HG03097 (cell line): ENCODE measurements around the gene PRSS53.

Experiments
- ATAC-seq: cut with Tn5 transposase; IDR thresholded peaks from one replicate; pipeline ENCODE4 v1.9.1; 2021; ENCODE audit not compliant: unreplicated experiment, low FRiP score

PRSS53 gene

DNA sequence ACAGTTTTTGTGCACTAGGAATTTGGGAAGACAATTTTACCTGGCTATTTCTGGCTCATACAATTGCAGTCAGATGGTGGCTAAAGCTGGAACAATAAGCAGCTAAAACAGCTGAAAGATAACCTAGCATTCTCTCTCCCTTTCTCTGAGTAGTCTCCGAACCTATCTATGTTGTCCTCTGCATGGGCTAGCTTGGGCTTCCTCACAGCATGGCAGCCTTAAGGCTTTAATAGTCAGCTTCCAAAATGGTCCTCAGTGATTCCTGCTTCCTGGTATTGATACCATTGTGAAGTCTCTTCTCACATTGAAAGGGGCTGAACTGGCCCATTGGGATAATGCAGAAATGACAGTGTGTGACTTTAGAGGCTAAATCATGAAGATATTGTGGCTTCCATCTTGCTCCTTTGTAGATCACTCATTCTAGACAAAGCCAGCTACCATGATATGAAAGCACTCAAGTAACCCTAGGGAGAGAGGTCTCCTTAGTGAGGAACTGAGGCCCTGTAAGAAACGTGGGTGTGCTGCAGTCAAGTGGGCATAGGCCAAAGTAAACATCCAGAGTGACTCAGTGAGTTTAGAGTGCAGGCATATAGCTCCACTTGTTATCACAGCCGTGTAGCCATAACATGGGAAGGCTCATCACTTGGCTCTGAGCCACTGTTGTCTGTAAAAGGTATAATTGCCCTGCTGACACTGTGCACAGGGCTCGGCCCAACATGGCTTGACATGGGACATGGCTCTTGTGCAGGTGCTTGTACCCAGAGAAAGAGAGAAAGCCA, 11.3 kb upstream of the PRSS53 start:
- no peak for ATAC-seq

GRCh38 chr16:31094424-31095120, 5.8 kb upstream of the PRSS53 start, which contains the start of gene VKORC1:
Gene VKORC1, minus strand, starts transcription at chr16:31094797. Its CDS starts 68 bp downstream, at chr16:31094729.
- peak; percentile 86 for ATAC-seq

DNA sequence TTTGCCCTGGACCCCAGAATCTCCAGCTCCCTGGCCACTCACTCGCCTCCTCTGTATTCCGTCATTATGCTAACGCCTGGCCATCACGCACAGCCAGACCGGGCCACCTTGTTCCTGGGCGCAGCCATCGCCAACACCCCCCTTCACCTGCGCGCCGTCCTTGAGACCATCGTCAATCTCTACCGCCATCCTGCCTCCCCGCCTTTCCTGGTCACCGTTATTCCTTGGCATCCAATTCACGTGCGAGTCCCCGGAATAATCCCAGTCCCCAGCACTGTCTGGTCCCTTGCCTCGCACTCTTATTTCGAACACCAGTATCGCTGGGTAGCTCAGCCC, 5.3 kb upstream of the PRSS53 start:
- peak; percentile 3 for ATAC-seq

DNA sequence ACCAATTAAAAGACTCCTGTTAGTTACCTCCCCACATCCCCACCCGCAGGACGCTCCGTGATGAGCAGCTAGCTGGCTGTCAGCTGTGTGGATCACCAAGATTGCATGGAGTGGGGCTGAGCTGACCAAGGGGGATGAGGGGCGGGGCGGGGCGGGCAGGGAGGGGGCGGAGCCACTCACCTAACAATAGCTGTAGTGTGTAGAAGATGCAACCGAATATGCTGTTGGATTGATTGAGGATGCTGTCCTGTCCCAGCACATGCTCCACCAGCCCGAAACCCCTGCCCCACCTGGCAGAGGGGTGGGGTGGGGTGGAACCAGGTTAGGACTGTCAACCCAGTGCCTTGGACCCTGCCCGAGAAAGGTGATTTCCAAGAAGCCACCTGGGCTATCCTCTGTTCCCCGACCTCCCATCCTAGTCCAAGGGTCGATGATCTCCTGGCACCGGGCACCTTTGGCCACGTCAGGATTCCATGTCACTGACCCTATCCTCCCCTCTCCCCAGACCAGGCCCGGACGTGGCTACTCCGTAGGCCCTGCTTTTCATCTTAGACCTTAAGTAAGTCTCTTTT, 4.5 kb upstream of the PRSS53 start:
- ATAC-seq, result no peak

DNA sequence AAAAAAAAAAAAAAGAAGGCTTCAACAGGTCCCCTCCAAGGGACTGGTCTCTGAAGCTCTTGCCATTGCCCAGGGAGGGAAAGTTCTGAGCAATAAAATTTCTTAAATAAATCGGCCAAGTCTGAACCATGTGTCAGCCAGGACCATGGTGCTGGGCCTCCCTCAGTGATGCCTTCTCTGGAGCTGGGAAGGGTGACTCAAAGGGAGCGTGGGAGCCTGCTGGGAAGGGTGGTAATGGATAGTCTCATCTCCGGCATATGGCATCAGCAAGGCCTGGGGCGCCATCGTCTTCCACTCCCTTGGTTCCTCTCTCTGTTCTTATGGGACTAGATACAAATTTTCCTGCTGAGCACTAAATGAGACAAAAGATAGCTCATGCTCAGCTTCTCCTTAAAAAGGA, 3.6 kb upstream of the PRSS53 start:
- ATAC-seq, result no peak

DNA sequence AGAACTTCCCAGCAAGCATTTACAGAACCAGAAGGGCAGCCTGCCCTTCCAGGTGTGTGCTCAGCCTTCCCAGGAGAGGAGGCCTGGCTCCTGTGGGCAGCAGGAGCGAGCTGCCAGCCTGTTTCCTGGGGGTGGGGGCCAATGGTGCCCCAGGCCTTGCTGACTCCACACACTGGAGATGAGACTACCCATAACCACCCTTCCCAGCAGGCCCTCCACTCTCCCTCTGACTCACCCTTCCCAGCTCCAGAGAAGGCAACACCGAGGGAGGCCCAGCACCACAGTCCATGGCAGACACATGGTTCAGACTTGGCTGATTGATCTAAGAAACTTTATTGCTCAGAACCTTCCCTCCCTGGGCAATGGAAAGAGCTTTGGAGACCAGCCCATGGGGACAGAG, 1.8 kb upstream of the PRSS53 start:
- no peak for ATAC-seq

GRCh38 chr16:31089199-31089598, 456 bp upstream of the PRSS53 start:
- ATAC-seq, result no peak

GRCh38 chr16:31087971-31088370, 772 bp downstream of the PRSS53 start:
- ATAC-seq, result no peak

GRCh38 chr16:31087481-31087880, 1.3 kb downstream of the PRSS53 start:
- no peak for ATAC-seq

DNA sequence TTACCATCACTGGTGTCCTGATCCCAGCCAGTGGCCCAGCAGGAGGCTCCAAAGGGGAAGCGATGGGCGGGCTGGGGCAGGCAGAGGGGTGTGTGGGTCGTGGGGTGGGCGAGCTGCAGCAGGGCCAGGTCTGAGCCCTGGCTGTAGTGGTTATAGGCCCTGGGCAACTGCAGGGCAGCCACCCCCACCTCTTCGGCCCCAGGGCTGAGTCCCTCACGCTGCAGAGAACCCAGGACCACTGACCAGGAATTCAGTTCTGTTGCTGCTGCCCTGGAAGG, 2.2 kb downstream of the PRSS53 start:
- no peak for ATAC-seq

DNA sequence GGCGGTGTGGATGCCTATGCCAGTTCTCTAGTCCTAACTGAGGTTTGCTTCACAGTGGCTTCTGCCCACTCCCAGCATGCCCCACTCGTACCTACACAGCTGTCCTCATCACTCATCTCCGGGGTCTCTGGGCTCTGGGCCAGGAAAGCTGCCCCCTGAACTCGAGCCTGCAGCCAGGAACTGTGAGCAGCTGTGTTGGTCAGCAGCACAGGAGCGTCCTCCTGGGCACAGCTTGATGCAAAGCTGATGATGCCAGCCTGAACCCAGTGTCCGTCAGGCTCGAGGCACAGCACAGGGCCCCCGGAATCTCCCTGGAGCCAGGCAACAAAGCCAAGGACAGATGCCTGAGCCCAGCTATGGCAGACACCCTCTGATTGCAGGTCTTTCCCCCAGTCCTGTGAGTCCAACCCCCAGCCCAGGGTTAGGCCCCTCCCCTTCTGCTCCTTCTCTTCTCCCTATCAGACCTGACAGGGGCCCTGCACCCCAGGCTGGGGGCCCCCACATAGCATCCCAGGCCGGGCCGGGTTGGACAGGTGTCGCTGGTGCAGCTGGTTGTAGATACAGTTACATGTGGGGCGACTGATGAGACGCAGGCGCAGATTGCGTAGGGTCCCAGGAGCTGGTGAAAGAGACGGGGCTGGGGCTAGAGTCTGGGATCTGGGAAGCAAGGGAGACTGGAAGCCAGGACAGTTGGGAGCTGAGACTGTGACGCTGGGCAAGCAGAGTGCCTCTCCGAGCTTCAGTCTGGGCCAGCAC, 2.7 kb downstream of the PRSS53 start:
- no peak for ATAC-seq

GRCh38 chr16:31085411-31085810, 3.3 kb downstream of the PRSS53 start:
- ATAC-seq, result no peak

- ATAC-seq, result no peak
Measured at GRCh38 chr16:31084584-31085302, 4.0 kb downstream of the PRSS53 start.

DNA sequence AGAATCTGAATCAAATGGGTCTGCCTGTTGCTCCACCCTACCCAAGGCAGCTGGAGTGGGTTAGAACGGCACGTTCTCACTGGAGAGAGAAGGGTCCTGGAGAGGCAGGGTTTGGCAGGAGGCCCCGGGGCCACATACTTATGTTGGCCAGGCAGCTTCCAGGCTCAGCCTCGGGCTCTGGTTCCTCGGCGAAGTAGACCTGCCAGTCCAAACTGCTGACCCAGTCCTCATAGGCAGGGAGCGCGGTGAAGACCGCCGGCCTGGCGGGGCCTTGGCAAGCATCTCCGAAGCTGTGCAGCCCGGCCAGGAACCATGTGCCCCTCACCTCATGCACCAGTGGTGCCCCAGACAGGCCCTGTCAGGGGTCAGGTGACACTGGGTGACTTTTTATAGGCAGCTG, 4.8 kb downstream of the PRSS53 start:
- ATAC-seq, result no peak

DNA sequence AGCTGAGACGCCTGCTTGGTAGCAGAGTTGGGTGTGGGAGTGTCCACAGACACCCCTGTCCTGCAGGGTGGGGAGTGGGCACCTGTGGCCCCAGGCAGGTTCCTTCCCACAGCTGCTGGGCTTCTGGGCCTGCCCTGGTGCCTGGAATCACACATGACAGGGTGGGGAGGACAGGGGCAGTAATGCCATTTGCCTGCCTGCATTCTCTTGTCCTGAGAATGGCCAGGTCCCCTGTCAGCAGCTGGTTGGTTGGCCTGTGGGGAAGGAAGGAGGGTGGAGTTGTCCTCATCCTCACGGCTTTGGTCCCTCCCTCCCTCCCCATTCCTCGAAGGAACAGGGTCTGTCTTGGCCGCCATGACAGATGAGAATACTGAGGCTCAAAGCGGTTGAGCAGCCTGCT, 5.2 kb downstream of the PRSS53 start:
- no peak for ATAC-seq

- ATAC-seq, result no peak
Measured at GRCh38 chr16:31083081-31083480, 5.7 kb downstream of the PRSS53 start.

DNA sequence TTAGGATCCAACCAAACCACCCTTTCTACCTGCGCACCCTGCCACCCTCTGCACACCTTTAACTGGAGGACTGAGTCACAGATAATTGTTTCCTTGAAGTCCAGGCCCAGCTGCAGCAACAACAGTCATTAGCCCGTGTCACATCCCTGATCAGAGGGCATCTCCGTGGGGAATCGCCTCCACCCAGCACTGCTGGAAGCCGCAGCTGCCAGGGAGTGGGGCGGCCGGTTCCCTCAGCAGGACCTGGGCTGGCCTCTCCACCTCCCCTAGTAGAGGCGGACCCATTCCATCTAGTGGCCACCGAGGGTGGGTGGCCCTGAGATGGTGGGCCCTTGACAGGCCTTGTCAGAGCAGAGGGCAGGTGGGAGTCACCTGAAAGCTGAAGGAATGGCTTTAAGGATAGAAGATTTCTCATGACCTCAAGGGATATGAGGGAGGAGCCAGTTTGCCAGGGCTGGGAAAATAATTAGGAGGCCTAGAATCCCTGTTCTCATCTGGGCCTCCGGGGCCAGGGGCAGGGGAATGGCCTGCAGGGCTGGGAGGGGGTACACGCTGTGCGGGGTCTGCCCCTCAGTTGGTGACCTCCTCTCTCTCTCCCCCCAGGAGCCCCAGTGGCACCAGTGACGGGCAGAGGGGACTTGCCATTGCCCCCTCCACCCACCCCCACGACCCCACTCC, 6.2 kb downstream of the PRSS53 start:
- no peak for ATAC-seq

GRCh38 chr16:31081428-31082351, 7.1 kb downstream of the PRSS53 start:
- ATAC-seq, result no peak

DNA sequence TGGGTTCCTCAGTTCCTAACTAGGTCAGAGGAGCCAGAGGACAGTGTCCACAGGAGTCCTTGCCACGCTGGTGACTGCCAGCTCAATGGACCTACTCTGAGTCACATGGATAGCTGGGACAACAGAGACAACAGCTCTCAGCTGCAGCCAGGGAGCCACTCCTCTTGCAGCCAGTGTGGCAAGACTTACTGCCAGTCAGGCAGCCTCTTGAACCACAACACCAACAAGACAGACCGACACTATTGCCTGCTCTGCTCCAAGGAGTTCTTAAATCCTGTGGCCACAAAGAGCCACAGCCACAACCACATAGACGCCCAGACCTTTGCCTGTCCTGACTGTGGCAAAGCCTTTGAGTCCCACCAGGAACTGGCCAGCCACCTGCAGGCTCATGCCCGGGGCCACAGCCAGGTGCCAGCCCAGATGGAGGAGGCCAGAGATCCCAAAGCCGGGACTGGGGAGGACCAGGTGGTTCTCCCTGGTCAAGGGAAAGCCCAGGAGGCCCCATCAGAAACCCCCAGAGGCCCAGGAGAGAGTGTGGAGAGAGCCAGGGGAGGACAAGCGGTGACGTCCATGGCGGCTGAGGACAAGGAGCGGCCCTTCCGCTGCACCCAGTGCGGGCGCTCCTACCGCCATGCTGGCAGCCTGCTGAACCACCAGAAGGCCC, 7.9 kb downstream of the PRSS53 start:
- no peak for ATAC-seq
